GM10266 (cell line): ENCODE data around the gene CD200R1L.

Source experiments
- DNase-seq: peaks from one replicate; pipeline ENCODE4 v3.0.0; 2012; ENCODE audit errors: extremely low spot score
- TF ChIP-seq, protein P1 (sequence below): IDR thresholded peaks from 2 replicates; pipeline ENCODE4 v1.5.1; 2012; ENCODE audit warnings: mild to moderate bottlenecking, low read depth; ENCODE audit not compliant: control insufficient read depth, insufficient read depth; ENCODE audit errors: missing control alignments

Gene CD200R1L

DNA sequence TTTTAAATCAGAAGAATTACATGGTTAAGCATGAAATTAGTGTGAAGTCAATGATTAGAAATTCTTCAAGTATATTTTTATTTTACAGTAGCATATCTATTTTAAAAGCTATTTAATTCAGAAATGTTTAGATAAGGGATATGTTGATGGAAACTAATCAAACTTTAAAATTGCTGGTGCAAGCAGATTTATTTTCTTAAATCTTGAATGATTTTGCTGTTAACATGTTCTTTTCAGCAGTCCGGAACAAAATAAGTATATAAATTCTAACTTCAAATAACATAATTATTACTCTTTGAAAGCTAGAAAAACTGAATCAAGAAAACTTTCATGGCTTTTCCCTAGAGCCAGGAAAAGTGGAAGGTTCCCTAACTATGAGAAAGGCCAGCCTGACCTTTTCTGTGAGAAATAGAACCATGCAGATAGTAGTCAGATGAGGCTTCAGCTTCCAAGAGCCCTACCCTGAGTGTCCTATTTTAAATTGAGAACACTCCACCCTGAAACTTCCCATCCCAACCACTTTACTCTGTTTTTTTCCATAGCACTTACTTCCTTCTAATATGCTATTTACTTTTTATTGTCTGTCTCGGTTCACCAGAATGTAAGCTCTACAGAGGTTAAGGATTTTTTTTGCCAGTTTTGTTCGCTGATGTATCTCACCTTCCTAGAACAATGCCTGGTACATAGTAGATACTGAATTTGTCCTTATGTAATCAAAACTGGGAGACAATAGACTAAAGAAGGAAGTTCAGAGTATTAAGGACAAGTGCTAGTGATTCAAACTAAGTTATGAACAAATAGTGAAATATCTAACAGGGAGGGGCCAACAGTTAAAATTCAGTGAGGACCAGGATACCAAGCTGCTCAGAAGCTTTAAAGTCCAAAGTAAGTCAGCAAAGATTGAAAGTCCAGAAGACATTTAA, 66.8 kb downstream of the CD200R1L start:
- TF ChIP-seq, protein P1, sequence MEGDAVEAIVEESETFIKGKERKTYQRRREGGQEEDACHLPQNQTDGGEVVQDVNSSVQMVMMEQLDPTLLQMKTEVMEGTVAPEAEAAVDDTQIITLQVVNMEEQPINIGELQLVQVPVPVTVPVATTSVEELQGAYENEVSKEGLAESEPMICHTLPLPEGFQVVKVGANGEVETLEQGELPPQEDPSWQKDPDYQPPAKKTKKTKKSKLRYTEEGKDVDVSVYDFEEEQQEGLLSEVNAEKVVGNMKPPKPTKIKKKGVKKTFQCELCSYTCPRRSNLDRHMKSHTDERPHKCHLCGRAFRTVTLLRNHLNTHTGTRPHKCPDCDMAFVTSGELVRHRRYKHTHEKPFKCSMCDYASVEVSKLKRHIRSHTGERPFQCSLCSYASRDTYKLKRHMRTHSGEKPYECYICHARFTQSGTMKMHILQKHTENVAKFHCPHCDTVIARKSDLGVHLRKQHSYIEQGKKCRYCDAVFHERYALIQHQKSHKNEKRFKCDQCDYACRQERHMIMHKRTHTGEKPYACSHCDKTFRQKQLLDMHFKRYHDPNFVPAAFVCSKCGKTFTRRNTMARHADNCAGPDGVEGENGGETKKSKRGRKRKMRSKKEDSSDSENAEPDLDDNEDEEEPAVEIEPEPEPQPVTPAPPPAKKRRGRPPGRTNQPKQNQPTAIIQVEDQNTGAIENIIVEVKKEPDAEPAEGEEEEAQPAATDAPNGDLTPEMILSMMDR = no peak
- DNase-seq = no peak

- no peak for DNase-seq
- TF ChIP-seq, protein P1 = no peak
Measured at GRCh38 chr3:112779011-112779410, 67.7 kb downstream of the CD200R1L start.

DNA sequence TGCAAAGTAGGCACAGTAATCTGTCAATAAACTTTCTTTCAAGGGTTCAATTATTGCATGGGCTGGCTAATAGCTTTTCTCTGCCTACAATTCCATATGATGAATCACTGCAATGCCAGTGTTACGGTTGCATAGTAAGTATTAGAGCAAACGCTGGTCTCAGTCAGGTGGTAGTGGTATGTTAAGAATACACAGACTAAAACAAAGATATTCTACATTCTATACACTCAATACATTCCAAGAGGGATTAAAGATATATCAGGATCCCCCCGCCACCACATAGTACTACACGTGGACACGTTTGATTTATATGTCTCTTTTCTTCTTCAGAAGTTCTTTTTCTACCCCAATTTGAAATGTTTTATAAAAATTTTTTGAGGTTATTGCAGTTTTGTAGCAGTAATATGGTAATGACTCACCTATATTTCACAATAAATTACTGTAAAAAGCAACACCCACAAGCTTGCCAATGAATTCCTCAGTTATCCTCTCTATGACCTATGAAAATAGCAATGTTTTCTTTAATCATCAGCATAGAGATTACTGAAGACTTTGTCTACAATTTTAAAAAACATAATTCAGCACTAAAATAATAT, 68.2 kb downstream of the CD200R1L start:
- TF ChIP-seq, protein P1 = no peak
- no peak for DNase-seq

DNA sequence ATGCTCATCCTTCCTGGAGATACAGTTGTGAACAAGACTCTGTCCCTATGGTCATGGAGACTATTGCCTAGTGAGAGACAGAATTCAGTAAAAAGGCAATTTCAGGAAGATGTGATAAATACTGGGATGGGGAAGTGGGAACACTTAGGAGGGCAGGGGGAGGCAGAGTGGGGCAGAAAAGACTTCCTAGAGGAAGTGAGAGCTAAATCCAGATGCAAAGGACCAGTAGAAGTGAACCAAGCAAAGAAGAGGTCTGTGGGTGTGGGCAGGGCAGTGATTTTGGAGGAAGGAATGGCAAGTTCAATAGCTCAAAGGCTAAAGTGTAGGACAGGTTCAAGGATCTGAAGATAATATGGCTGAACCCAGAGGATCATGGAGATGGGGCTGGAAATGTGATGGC, 68.9 kb downstream of the CD200R1L start:
- TF ChIP-seq, protein P1 = no peak
- no peak for DNase-seq

GRCh38 chr3:112776836-112777235, 69.8 kb downstream of the CD200R1L start:
- TF ChIP-seq, protein P1 = no peak
- DNase-seq = no peak

- no peak for DNase-seq
- TF ChIP-seq, protein P1 = no peak
Measured at GRCh38 chr3:112776000-112776399, 70.7 kb downstream of the CD200R1L start.

- TF ChIP-seq, protein P1 = no peak
- no peak for DNase-seq
Measured at GRCh38 chr3:112775011-112775742, 71.5 kb downstream of the CD200R1L start.
